ENCODE results near the gene PID1.

- TF ChIP-seq CTCF (IDR thresholded peaks at IDR 0.05) (no peak), POLR2A (IDR thresholded peaks at IDR 0.05) (no peak)
Measured at GRCh38 chr2:229231328-229231868, 39.7 kb downstream of the PID1 start.

Measured in right lobe of liver (tissue), 4 donors.